Measurements from ENCODE around the gene SERPINE2. TPM values are rescaled to one million over a fixed set of nuclear protein-coding genes. Genes with fewer than 3 reads are reported as not detected.

Gene SERPINE2
- total RNA-seq, 1 experiment from 2014 or later, result 78.2 TPM

DNA sequence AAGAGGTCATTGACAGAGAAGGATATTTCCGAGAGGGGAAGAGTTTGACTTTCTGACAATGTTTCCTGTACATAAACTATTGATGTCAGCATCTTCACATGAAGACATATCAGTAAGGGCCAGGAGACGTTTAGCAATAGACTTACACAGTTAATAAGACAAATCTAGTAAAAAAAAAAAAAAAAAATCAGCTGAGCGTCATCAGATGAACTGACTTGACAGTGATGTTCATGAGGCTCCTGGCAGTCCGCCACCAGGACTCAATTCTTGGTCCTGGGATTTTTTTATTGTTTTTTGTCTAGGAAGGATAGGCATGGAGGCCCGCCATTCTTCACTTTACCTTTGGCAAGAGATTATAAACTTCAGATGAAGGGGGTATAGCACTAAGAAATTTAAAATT, 67.4 kb downstream of the SERPINE2 start:
- peaks cover 17% of the 10 kb centered on the region for H3K36me3 ChIP-seq
- DNase-seq, result no peak
- no peak overlapping the region for H3K4me3 ChIP-seq
- no peaks in the 10 kb centered on the region for H3K9me3 ChIP-seq
- no peaks in the 10 kb centered on the region for H3K27me3 ChIP-seq

- H3K9me3 ChIP-seq, result no peaks in the 10 kb centered on the region
- H3K27me3 ChIP-seq, result no peaks in the 10 kb centered on the region
- H3K4me3 ChIP-seq, result no peak overlapping the region
- peaks cover 26% of the 10 kb centered on the region for H3K36me3 ChIP-seq
- no peak for DNase-seq
These were observed 68.5 kb downstream of the SERPINE2 start for GRCh38 chr2:223970343-223971128.

GRCh38 chr2:223969856-223970255, 69.2 kb downstream of the SERPINE2 start:
- no peak overlapping the region for H3K4me3 ChIP-seq
- no peaks in the 10 kb centered on the region for H3K27me3 ChIP-seq
- H3K9me3 ChIP-seq, result no peaks in the 10 kb centered on the region
- no peak for DNase-seq
- H3K36me3 ChIP-seq, result peaks cover 31% of the 10 kb centered on the region

DNA sequence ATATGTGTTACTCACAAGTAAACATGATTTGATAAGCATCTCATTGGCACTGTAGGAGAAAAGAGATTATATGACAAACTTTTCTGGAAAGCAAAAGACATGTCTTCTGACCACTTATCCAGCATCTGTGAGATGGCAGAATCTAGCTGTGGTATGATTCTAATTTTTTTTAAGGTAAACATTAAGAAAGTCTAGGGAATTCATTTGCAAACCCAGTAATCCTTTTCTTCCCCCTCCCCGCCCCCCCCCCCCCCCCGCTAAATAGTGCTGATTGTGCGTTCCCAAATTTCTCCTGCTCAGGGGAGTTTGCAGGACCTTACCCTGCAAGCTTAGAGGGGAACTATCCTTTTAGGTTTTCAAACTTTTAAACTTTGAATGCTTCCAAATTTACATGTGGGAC, 69.8 kb downstream of the SERPINE2 start:
- H3K36me3 ChIP-seq, result peaks cover 36% of the 10 kb centered on the region
- no peak for DNase-seq
- no peaks in the 10 kb centered on the region for H3K9me3 ChIP-seq
- no peak overlapping the region for H3K4me3 ChIP-seq
- no peaks in the 10 kb centered on the region for H3K27me3 ChIP-seq

GRCh38 chr2:223967981-223968380, 71.1 kb downstream of the SERPINE2 start:
- no peaks in the 10 kb centered on the region for H3K27me3 ChIP-seq
- H3K36me3 ChIP-seq, result peaks cover 44% of the 10 kb centered on the region
- DNase-seq, result no peak
- H3K9me3 ChIP-seq, result no peaks in the 10 kb centered on the region
- no peak overlapping the region for H3K4me3 ChIP-seq

GRCh38 chr2:223959688-223960087, 79.4 kb downstream of the SERPINE2 start:
- DNase-seq, result no peak
- Histone ChIP-seq H3K36me3 (peaks cover 47% of the 10 kb centered on the region), H3K4me3 (no peak overlapping the region), H3K9me3 (no peaks in the 10 kb centered on the region), H3K27me3 (no peaks in the 10 kb centered on the region)

GRCh38 chr2:223957092-223957851, 81.8 kb downstream of the SERPINE2 start, which contains the start of gene MRPL44:
Gene MRPL44, plus strand, starts transcription at chr2:223957463. Its CDS starts 10 bp downstream, at chr2:223957473.
- H3K4me3 ChIP-seq, result peak within 1 kb of the TSS; percentile 97
- H3K36me3 ChIP-seq, result peaks cover 35% of the 10 kb centered on the region
- H3K9me3 ChIP-seq, result no peaks in the 10 kb centered on the region
- no peaks in the 10 kb centered on the region for H3K27me3 ChIP-seq
- peak; percentile 95 for DNase-seq

- no peak for DNase-seq
- H3K36me3 ChIP-seq, result peaks cover 28% of the 10 kb centered on the region
- no peak overlapping the region; the same call in 1 of the 2 replicates for H3K4me3 ChIP-seq
- no peaks in the 10 kb centered on the region for H3K27me3 ChIP-seq
- H3K9me3 ChIP-seq, result no peaks in the 10 kb centered on the region
These were observed 82.8 kb downstream of the SERPINE2 start for GRCh38 chr2:223956300-223956699.

GRCh38 chr2:223954401-223954800, 84.7 kb downstream of the SERPINE2 start:
- H3K4me3 ChIP-seq, result no peak overlapping the region
- no peaks in the 10 kb centered on the region for H3K9me3 ChIP-seq
- H3K36me3 ChIP-seq, result peaks cover 9% of the 10 kb centered on the region
- DNase-seq, result peak; percentile 37
- no peaks in the 10 kb centered on the region for H3K27me3 ChIP-seq

GRCh38 chr2:223952280-223952968, 86.7 kb downstream of the SERPINE2 start:
- no peaks in the 10 kb centered on the region for H3K9me3 ChIP-seq
- H3K27me3 ChIP-seq, result no peaks in the 10 kb centered on the region
- no peak for DNase-seq
- no peaks in the 10 kb centered on the region for H3K36me3 ChIP-seq
- H3K4me3 ChIP-seq, result no peak overlapping the region

GRCh38 chr2:223950448-223951347, 88.4 kb downstream of the SERPINE2 start:
- Histone ChIP-seq H3K9me3 (no peaks in the 10 kb centered on the region), H3K36me3 (no peaks in the 10 kb centered on the region), H3K4me3 (no peak overlapping the region), H3K27me3 (no peaks in the 10 kb centered on the region)
- no peak for DNase-seq

- H3K27me3 ChIP-seq, result no peaks in the 10 kb centered on the region
- no peak overlapping the region for H3K4me3 ChIP-seq
- H3K9me3 ChIP-seq, result no peaks in the 10 kb centered on the region
- DNase-seq, result no peak
- no peaks in the 10 kb centered on the region for H3K36me3 ChIP-seq
These were observed 89.7 kb downstream of the SERPINE2 start for GRCh38 chr2:223949241-223949840.

- no peak for DNase-seq
- Histone ChIP-seq H3K27me3 (no peaks in the 10 kb centered on the region), H3K4me3 (no peak overlapping the region), H3K9me3 (no peaks in the 10 kb centered on the region), H3K36me3 (no peaks in the 10 kb centered on the region)
These were observed 91.3 kb downstream of the SERPINE2 start for GRCh38 chr2:223947711-223948205.

DNA sequence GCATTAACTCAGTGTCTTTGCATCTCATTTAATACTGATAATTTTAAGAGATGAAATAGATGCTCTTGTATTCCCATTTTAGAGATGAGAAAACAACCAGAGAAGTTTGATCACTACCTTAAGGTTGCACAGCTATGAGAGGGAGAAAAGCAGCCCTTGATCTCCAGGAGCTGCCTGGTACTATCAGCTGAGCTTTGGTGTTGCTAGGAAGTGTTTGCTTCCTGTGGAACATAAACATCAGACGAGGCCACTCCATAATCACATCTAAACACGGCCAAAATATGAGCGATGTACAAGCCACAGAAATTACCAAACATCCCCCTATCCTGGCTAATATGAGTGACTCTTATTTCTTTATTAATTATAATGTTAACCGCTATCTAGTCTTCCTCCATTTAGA, 93.3 kb downstream of the SERPINE2 start:
- Histone ChIP-seq H3K27me3 (no peaks in the 10 kb centered on the region), H3K4me3 (peak overlapping the region; percentile 84), H3K36me3 (no peaks in the 10 kb centered on the region), H3K9me3 (no peaks in the 10 kb centered on the region)
- no peak for DNase-seq

- Histone ChIP-seq H3K36me3 (no peaks in the 10 kb centered on the region), H3K27me3 (no peaks in the 10 kb centered on the region), H3K4me3 (peak within 1 kb of the TSS; percentile 84), H3K9me3 (no peaks in the 10 kb centered on the region; the same call in 1 of the 2 replicates)
- DNase-seq, result peak; percentile 86
These were observed 94.2 kb downstream of the SERPINE2 start, which contains the start of gene WDFY1 for GRCh38 chr2:223944703-223945531. Gene WDFY1, minus strand, starts transcription at chr2:223945335. Its CDS starts 51 bp downstream, at chr2:223945284.
